ENCODE measurements around the gene CDKN2C.
"Not testable (repeated sequence)": the region's sequence is repeated elsewhere in the genome, so short reads cannot be mapped to it uniquely, and the experiment has no call there.

Gene CDKN2C

DNA sequence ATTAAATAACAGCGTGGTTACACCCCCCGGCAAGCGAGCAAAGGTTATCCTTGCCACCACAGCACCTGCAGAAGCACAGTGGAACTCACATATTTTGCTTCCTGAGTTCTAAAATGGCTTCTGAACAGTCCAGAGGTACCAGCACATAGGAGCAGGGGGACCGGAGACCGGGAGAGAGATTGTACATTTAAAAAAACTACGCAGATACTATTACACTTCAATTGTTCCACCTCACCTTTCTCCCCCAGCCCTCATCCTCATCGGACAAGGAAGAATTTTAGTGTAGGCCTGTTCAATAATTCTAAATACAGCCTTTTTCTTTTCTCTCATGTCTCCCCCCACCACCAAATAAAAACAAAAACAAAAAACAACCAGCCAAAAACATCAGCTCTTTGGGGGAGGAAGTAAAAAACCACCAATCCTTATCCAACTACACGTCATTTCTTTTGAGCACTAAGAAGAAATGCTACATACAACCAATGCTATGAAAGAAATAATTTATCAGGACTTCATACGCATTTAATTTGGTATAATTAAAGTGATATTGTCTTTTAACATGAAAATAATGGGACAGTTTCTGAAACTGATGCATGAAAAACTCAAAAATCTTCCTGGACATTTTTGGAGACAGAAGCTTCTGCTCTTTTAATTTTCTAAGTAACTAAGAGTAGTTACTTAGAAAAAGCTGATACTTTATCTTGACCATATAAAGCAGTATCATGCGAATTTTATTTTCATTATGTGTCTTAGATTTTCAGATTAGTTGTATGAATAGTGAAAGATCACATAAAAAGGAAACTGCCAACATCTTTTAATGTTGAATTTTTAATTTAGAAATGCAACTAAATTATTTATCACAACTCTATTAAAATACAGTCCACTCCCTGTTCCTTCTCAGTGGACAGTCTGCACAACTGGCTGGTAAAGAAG, 9.1 kb downstream of the CDKN2C start:
- DNase-seq = peak in 6 of 56 donors; percentile 1 to 19 (median 10)

DNA sequence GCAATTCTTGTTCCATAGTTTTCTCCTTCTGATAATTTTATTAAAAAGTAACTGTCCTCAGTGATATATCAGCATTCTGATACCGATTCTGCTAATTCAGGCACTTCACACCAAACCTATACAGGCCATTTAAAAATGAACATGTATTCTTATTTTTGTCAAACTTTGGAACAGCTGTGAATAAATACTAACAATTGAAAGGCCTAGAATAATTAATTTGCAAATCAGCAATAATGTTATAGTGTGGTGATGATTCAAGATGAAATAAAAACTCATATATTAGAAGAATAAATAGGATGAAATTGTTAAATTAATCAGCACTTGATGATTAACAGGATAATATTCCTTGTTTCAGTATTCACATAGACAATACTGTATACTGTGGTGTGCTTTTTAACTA, 9.9 kb downstream of the CDKN2C start:
- DNase-seq = no peak

DNA sequence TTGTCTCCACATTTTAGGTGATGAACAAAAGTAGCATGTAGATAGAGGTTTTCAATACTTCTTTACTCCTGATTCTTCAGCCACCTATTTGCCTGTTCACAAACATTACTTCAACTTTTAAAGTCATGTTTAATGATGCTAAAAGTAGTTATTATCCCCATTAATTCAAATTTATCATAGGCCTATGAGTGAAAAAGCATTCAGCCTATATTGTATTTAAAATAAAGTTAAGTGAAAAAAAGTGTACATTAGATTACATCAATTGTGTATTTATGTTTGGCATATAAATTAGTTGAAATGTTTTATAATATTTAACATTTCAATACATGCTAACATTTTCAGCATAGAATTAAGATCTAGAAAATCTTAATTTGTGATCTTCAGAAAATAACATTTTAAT, 10.5 kb downstream of the CDKN2C start:
- no peak for DNase-seq

DNA sequence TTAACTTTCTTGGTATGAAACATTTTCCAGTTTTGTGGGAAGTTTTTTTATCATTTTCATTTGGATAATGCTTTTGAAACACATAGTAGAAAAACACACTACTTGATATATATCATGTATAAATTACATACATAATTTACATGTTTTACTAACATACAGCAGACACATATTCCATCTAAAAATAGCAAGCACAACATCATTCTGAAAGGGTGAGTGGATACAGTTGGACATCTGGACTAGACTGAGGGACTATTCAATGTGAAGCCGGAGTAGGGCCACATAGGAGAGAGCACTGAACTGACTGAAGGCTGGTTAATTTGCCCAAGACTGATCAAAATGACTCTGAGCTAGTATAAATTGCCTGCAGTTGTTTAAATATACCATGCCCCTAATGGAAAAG, 11.7 kb downstream of the CDKN2C start:
- peak in 1 of 56 donors; percentile 10 for DNase-seq

DNA sequence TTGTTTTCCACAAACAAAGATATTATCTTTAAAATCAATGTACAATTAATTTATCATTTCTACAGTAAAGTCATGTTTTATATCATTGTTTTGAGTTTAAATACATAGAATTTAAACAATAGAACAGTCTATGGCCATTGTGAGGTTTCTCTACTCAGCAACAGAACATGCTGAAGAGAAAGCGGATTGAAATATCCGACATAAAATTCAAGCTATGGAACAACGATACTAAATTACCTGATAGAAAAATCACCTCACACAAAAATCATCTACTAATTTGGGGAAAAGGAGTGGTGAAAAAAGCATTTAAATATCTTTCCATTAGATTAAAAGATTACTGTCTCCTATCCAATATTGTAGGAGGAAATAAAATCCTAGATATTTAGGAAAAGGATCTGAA, 12.6 kb downstream of the CDKN2C start:
- no peak for DNase-seq

DNA sequence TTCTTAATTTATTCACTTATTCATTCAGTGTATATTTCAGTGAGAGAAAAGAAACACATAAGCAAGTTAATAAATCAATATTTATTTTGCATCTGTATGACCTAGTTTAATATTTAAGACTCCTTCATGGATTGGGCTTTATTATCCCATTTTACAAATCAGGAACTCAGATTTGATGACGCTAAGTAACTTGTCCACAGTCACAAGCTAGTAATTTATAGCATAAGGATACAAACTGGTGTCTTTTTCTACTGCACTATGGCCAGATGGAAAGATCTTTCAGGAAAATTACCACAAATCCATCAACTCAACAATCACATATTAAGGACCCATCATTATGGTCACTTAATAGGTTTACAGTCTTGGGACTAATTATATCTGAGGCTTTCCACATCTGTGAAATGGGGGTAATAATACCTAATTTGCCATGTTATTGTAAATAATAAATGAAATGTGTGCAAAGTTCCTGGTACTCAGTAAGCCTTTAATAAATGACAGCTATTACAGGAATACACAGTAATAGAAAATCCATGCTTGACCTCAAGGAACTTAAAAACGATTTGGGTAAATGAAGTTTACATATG, 13.3 kb downstream of the CDKN2C start:
- DNase-seq = no peak

DNA sequence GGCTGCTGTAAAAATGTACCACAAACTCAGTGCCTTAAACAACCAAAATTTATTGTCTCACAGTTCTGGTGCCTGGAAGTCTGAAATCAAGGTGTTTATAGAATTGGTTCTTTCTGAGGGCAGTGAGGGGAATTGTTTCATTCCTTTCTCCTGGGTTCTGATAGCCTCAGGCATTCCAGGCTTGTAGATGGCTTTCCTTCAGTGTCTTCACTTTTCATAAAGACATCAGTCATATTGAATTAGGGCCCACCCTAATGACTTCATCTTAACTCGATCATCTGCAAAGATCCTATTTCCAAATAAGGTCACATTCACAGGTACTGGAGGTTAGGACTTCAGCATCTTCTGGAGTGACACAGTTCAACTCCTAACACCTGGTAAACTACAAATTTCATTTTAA, 15.0 kb downstream of the CDKN2C start:
- DNase-seq = no peak

DNA sequence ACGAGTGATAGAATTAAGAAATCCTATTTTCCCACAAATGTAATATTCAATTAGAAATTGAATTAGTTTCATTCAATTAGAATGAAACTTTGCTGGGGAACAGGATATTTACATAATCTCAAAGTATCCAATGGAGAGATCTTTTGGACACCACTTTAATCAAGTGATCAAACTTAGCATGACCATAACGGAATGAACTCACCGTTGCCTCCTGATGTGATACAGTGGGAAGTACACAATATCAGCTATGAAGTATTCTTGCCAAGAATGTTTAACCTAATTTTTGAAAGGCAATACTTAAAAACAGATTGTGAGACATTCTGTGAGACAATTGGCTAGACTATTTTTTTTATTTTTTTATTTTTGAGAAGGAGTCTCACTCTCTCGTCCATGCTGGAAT, 16.6 kb downstream of the CDKN2C start:
- DNase-seq = no peak

DNA sequence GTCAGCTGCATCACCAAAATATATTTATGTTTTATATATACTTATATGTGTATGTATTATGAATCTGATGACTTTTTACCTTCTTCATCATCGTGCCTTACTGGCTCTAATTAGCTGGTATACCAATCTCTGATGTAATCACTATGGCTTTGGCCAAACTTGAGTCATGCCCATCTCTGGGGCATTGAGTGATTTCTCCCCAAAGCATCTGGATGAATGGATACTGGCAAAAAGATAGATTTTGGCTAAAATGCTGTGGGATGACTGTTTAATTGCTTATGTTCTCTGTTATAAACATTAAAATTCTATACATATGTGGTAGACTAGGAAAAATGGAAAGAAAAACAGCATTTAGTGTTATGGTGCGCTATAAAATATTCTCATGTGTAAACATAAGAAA, 19.6 kb downstream of the CDKN2C start:
- DNase-seq = no peak

DNA sequence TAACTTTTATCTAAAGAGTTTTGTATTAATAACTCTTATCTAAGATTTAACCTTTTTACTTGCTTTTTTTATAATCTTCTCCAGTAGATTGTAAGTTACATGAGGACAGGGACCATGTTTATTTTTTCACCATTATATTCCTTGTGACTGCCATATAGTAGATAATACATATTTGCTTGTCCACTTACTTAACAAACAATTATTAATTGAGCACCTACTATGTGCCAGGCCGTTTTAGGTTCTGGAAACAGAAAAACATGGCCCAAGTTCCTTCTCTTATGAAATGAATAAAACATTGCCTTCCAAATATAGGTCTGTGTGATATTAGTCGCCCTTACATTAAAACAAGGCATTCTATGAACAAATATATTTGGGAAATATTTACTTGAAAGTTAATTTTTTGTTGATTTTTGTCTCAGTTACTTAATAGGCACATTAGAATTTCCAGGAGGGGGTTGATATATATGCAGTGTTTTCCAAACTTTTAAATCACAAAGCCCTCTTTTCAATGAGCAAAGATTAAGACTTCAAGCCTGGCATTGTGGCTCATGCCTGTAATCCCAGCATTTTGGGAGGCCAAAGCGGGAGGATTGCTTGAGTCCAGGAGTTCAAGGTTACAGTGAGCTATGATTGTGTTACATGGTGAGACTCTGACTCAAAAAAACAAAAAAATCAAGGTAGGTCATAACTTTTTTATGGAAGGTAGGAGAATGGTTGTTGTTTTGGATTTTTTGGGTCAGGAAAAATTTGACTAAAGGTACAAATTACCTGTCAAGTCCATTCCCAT, 22.7 kb downstream of the CDKN2C start:
- no peak for DNase-seq

DNA sequence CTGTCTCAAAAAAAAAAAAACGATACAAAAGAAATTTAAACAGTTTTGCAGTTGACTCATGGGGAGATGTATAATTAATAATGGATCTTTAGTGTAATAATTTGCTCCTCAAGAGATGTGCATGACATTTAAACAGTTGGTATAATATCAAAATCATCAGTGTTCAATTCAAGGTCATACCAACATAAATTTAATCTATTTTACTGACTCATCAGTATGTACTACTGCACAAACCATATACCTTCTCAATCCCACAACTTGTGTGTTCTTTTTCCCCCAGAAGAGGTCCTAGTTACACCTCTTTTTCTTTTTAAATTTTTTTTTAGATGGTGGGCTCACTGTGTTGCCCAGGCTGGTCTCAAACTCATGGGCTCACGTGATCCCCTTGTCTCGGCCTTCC, 23.6 kb downstream of the CDKN2C start:
- no peak for DNase-seq

DNA sequence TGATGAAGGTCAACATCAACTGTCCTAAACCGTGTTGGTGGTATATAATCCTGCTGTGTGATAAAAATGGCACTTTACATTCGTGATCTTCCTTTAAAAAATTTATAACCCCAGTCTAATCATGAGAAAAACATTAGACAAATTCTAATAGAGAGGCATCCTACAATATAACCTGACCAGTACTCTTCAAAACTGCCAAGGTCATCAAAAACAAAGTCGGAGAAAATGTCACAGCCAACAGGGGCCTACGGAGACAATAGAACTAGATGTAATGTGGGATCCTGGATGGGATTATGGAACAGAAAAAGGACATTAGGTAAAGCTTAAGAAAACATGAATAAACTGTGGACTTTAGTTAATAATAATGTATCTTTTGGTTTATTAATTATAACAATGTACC, 25.0 kb downstream of the CDKN2C start:
- no peak for DNase-seq

DNA sequence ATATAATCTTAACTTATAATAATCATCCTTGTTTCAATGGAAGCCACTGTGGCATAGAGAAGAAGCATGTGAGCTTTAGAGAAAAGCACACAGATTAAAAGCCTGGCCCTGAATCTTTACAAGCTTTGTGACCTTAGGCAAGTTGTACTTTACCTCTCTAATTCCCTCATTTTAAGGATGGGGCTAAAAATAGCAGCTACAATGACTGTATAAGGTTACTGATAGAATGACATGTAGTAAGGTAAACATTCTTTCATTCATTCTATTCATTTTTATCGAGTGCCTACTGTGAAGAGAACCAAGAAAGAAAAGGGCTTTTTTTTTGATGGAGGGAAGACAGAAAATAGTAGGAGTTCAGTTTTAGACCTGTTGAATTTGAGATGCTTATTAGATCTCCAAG, 25.6 kb downstream of the CDKN2C start:
- DNase-seq = no peak

DNA sequence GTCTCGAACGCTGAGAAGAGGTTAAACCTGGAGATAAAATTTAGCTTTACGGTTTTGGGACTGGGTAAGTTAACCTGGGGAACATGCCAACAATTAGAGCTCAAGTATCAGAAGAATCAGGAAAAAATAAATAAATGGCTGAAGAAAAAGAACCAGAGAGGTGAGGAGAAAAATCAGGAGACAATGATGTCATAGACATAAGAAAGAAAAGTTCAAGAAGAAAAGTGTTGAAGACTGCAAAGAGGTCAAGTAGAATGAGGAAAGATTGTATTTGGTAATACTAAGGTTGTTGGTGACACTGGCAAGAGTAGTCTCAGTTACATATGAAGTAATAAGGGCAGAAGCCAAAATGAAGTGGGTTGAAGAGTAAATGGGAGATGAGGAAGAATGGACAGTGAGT, 26.0 kb downstream of the CDKN2C start:
- no peak for DNase-seq

DNA sequence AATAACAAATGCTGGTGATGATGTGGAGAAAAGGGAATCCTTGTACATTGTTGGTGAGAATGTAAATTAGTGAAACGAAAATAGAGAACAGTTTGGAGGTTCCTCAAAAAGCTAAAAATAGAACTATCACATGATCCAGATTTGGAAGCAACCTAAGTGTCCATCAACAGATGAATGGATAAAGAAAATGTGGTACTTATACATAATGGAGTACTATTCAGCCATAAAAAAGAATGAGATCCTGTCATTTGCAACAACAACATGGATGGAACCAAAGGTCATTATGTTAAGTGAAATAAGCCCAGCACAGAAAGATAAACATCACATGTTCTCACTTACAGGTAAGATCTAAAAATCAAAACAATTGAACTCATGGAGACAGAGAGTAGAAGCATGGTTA, 29.3 kb downstream of the CDKN2C start:
- DNase-seq = not testable (repeated sequence)

DNA sequence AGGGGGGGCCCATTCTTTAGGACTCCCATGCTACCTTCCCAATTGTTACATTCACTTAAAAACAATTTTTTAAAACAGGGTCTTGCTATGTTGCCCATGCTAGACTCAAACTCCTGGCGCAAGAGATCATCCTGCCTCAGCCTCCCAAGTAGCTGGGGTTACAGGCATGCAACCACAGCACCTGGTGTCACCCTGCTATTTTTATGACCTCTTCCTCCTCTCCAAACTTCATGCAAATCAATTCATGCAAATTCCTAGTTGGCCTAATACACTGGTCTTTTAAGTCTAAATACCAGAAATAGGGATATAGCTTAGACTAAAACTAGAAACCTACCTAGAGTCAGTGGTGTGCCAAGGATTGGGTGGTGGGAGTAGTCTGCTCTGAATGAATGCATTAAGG, 30.1 kb downstream of the CDKN2C start:
- DNase-seq = no peak

DNA sequence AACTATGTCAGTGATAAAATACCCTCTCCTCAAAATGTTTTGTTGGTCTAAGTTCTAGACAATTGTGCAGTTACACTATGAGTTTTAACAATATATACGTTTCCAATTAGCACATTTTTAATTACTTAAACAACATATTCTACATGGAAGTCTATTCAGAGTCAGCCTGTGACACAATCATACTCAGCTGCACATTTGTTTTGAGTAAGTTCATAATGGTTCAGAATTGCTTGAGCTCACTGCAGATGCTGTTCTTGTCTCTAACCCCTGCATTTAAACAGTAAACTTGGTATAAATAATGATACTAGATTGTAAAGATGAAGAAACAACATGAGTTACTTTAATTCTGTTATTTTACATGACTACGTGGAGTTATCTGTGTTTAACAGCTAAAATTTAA, 30.6 kb downstream of the CDKN2C start:
- no peak for DNase-seq

DNA sequence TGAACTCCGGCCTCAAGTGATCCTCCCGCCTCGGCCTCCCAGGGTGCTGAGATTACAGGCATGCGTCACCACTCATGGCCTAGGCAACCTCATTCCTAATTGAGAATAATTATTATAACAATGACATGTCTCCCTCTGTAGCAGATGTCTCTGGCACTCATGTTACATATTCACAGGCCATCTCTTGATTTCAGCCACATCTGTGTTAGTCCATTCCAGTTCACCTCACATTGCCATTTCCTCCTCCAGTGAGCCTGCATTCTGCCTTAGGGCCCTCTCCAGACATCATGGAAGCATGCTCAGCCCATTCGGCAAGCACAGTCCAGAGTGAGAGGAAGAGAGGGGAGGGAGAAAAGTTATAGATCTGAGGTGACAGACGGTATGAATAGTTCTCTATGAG, 32.5 kb downstream of the CDKN2C start:
- DNase-seq = no peak

DNA sequence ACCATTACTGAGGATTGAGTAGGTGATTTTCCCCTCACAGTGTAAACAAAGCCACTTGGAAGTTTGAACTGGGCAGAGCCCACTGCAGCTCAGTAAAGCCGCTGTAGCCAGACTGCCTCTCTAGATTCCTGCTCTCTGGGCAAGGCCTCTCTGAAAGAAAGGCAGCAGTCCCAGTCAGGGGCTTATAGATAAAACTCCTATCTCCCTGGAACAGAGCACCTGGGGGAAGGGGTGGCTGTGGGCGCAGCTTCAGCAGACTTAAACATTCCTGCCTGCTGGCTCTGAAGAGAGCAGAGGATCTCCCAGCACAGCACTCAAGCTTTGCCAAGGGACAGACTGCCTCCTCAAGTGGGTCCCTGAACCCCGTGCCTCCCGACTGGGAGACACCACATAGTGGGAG, 35.5 kb downstream of the CDKN2C start:
- not testable (repeated sequence) for DNase-seq

DNA sequence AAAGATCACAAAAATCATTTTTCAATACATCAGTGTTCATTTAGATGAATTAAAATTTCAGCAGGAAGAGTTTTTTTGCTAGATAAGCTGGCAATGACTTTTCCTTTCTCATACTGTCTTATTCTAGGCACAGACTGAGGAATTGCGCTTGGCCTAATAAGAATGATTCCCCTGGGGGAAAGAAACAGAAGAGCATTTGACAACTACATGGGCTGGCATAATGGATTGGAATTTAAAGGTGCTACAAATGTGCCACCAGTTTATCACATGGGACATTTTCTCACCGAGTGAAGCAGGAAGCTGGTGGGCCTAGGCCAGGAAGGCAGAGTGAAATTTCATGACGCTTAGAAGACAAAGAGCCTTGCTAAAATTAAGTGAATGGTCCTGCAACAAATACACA, 39.3 kb downstream of the CDKN2C start:
- no peak for DNase-seq

DNA sequence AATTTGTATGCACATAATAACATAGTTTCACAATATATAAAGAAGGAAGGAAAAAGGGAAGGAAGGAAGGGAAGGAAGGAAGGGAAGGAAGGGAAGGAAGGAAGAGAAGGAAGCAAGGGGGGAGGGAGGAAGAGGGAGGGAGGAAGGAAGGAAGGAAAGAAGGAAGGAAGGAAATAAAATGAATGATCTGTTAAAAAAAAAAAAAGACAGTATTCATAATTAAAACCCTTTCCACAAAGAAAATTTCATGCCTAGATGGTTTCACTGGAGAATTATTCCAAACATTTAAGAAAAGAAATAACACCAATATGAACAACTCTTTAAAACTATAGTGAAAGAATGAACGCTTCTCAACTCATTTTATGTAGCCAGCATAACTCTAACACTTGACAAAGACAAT, 44.8 kb downstream of the CDKN2C start:
- DNase-seq = no peak

DNA sequence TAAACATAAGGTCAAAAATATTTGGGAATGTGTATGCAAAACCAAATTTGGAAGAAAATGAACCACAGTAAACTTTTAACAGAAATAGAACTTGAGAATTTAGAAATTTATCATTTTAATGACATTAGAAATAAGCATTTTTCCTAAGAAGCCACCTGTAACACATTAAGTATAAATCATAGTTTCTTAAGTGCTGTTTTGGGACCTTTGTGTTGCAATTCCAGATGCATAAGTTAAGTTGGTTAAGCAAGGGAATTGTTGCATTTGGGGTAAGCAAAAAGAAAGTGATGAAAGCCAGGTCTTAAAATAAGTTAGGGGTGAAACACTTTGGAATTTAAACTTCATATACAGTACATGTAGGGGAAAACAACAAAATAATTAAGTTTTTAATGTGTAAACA, 49.8 kb downstream of the CDKN2C start:
- no peak for DNase-seq
